ENCODE measurements around the gene DCP2. TPM values are rescaled to one million over a fixed set of nuclear protein-coding genes. Genes with fewer than 3 reads are reported as not detected.

The DCP2 gene
- polyA plus RNA-seq, 1 donor = 23.4 TPM

DNA sequence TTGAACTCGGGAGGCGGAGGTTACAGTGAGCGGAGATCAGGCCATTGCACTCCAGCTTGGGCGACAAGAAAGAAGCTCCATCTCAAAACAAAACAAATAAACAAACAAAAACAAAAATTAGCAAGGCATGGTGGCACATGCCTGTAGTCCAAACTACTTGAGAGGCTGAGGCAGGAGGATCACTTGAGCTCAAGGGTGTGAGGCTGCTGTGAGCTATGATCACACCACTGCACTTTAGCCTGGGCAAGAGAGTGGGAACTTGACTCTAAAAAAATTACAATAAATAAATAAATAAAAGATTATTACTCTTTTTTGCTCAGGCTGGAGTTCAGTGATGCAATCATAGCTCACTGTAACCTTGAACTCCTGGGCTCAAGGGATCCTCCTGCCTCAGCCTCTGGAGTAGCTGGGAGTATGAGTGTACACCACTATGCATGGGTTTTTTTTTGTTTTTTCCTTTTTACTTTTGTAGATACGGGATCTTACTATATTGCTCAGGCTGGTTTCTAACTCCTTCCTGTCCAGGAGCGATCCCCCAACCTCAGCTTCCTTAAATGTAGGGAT, 9.0 kb upstream of the DCP2 start:
- DNase-seq (ENCODE audit: low read depth) = no peak

DNA sequence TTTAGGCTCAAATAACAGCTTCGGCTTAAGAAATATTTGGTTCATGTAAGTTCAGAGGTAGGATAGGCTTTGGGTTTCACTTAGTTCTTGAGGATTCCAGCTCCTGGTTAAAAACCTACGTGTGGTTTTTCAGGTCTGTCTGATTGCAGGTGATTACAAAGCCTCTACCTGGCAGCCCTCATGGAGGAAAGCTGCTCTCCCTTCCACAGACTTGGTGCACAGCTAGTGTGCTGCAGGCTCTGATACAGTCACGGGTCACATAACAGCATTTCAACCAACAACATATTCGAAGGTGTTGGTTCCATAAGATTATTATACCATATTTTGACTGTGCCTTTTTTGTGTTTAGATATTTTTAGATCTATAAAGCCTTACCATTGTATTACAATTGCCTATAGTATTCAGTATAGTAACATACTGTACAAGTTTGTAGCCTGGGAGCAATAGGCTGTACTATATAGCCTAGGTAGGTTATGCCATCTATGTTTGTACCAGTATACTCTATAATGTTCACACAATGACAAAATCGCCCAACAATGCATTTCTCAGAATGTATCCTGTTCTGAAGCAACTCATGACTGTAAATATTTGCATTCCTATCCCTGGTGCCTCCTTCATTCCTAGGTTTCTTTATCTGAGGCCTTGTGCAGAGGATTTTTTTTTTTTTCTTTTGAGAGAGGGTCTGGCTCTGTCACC, 8.0 kb upstream of the DCP2 start:
- no peak for DNase-seq (ENCODE audit: low read depth)

DNA sequence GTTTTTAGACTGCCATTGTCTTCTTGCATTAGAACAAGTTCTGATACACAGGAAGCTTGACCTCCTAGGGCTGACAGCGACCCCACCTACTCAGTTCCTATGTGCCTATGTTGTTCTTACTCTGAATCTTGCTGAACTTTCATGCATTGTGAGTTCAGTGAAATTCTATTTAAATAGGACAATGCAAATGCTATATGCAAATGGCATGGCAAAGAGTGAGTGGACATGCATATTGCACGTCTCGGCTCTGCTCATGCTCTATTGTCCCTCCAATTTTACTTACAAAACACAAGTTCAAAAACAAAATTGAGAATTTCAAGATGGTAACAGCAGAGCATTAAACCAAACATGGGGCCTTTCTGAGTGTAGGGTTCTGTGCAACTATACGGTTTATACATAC, 5.3 kb upstream of the DCP2 start:
- DNase-seq (ENCODE audit: low read depth) = no peak

DNA sequence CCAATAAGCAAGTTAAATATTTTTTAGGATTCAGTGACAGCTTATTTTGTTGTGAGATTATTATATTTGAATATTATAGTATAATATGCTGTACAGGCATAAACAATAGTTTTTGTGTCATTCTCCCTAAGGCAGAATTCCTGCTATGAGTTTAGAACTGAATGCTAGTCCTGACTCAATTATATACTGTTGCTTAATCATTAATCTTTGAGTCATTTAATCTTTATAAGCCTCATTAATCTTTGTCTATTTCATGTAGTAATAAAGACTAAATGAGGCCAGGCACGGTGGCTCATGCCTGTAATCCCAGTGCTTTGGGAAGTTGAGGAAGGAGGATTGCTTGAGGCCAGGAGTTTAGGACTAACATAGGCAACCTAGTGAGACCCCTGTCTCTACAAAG, 3.6 kb upstream of the DCP2 start:
- DNase-seq (ENCODE audit: low read depth) = no peak

DNA sequence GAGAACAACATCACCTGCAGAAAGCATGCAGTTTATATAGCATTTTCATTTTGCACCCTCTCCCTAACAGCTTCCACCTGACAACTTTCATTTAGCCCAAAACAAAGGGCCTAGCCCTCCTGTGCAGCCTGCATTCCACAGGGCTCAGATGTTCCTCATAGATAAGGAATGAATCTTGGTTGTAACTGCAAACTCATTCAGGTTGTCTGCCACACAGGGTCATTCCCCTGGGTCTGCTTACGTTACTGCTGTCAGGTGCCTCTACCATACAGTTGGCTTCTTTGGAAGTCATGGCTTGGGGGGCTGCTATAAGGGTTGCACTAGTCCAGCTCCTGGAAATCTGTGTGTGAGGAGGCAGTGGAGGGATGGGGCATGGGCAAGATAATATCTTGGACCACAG, 2.7 kb upstream of the DCP2 start:
- no peak for DNase-seq (ENCODE audit: low read depth)

DNA sequence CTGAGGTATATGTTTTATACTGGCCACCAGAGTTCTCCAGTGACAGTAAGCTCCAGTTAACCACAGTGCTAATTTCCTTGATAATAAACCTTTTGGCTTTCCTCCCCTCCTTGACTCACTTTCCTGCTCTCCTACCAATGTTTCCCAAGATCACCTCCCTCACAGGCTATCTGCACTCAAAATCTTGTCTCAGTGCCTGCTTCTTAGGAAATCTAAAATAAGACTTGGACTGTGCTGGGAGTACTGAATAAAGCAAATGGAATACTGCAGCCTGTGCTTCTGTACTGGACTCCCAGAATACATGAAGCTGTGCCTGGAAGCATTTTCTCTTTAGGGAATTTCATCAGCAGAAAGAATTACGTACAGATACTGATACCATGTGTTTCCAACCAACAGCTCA, 1.7 kb upstream of the DCP2 start:
- DNase-seq (ENCODE audit: low read depth) = no peak

DNA sequence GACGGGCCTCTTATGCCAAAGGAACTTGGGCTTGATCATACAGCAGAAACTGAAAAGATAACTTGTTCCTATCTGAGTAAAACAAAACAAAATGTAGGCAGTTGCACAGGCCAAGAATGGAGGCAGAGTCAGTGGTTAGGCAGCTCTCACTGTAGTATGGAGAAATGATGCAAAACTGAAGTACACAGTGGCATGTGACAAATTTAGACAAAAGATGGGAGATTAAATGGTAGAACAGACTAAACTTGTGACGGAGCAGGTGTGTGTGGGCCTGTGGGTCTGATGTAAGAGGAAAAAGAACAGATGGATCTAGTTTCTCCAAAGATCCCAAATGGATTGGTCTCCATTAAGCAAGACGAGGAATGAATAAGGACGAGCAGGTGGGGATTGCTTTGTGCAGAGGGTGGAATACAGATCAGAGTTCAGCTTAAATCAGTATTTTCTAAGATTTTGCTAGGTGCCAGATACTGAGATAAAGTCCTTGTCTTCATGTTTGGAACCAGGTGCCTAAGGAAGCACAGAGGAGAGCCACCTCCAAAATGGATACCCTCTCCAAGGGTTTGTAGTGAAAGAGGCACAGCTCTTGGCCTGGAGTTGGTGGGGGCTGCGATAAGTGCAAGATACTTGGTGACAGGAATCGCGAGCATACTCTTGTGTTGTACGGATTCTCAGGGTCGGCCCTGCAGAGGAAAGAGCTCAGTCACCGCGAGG, 722 bp upstream of the DCP2 start:
- no peak for DNase-seq (ENCODE audit: low read depth)

DNA sequence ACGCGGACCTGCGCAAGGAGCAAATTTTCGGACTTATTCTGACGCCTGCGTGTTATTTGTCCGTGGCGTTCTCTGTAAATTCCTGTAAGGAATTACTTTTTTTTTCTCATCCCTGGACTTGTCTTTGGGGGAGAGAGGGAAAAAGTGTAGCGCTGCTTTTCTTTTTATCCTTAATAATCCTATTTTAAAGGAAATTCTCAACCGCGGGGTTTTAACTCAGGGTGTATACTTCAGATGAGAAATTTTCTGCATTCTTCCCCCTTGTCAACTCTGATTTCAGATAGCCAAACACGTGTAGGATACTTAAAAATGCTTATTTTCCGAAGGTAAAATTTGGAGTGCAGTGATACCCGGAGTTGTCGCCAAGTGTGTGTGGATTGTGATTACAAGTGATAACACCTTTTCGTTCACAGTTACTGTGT, 853 bp downstream of the DCP2 start:
- no peak for DNase-seq (ENCODE audit: low read depth)

DNA sequence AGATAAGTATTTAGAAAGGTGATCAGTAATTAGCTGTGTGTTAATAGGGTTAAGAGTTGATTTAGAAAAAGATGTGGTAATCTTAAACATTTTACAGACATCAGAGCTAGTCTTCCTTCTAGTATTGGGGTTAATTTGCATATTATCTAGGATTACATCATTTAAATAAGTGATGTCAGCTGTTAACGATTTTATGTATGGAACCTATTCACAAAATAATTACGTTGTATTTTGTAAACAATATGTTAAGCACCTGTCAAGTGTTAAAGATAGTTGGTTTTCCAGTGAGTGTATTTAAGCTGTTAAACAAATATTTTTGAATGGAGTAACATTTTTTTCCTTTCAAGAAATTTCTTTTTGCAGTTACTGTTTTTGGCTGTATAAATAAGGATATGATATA, 2.2 kb downstream of the DCP2 start:
- no peak for DNase-seq (ENCODE audit: low read depth)

DNA sequence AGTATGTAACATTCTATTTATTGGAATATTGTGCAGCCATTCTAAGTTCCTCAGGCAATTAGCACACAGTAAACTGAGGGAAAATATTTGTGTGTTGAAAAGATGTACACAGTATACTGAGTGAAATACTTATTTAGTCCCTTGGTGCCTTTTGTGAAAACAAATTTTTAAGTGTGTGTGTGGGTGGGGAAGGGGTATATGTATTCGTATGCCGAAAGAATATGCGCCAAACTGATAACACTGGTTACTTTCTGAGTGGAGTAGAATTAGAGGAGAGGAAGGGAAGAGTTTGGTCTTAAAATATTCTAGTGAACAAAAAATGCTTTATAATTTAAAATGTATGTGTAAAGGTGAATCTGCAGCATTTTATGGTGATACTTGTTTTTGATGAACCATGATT, 3.1 kb downstream of the DCP2 start:
- DNase-seq (ENCODE audit: low read depth) = no peak

DNA sequence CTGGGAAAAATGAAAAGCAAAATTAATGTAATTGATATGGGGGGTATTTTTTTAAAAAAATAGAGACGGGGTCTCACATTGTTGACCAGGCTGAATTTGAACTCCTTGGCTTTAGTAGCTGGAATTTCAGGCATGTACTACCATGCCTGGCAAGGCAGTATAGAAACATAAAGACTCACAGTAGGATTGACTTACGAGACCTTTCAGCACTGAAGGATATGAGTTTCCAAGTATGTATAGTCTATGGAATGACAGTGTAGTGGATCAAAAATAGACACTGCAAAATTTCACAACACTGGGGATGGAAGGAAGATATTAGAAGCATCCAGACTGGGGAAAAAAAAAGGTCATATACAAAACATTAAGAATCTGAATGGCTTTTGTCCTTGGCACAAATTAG, 6.8 kb downstream of the DCP2 start:
- no peak for DNase-seq (ENCODE audit: low read depth)

DNA sequence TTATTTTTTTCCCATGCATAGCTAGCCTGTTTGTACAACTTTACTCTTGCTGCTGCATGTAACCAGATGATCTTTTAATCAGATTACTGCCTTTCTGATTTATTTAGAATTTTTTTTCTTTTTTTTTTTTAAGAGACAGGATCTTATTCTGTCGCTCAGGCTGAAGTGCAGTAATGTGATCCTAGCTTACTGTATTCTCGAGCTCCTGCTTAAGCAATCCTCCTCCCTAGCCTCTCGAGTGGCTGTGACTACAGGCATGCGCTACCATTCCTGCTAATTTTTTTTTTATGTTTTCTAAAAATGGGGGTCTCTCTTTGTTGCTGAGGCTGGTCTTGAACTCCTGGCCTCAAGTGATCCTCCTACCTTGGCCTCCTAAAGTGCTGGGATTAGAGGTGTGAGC, 9.6 kb downstream of the DCP2 start:
- no peak for DNase-seq (ENCODE audit: low read depth)

DNA sequence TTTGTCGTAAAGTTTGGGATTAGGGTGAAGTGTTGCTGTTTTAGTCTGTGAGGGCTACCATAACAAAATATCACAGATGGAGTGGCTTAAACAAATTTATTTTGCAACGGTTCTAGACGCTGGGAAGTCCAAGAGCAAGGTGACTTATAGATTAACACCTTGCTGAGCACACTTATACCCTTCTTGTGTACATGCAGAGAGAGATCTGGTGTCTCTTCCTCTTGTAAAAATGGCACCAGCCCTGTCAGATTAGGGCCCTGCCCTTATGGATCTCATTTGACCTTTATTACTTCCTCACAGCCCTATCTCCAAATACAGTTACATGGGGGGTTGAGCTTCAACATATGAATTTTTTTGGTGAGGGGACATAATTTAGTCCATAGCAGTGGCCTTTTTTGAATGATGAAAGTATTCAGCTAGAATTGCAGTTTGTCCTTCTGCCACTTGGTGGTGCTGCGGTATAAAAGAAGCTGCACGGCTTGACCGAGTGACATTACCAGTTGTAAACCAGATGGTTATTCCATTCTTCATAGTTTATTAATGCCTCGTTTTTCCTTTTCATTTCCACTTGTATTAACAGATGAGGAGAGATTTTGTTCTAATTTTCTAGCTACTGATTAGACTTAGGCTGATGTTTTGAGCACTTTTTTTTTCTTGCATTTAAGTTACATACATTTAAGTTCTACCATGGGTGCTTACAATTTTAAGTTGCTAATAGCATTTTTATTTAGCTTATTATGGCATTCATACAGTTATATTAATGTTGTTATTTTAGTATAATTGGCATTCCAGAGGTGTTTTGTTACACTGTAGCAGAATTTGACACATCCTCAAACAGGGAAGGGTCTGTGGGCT, 19.4 kb downstream of the DCP2 start:
- DNase-seq (ENCODE audit: low read depth) = peak; percentile 39

DNA sequence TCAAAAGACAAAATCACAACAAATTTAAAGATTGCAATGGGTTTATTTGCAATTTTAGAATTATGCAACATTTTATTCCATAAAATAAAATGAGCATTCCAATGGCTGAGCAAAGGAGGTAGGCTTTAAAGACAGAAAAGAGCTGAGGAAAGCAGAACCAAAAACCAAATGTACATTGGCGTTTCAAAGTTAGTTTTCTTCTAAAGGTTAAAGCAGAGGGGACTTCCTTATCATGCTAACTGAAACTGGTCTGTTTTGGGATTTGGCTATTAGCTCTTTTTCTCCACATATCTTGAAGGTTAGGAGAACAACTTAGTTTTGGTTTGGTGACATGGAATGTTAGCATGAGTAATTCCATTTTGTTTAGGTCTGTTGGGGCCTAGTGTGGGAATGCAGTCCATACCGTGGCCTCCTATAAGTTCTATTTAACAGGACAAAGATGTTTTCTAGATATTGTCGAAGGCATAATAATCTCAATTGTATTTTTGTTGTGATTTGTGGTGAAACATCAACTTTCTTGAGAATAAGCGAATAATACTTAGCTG, 20.3 kb downstream of the DCP2 start:
- DNase-seq (ENCODE audit: low read depth) = no peak

DNA sequence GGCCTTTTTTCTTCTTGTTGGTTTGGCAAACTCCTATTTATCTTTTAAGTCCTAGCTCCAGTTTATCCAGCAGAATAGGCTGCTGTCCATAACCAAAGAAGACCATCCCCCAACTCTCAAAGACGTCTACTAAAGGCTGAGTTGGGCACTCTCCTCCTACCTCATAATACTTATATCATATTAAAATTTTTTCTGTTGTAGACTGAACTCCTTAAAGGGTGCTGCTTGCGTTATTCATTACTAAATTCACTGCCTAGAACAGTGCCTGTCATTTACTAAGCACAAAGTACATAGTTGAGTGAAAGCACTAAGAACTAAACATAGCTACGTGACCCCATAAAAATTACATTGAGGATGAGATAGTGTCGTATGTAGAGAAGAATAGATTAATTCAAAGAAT, 21.7 kb downstream of the DCP2 start:
- no peak for DNase-seq (ENCODE audit: low read depth)

DNA sequence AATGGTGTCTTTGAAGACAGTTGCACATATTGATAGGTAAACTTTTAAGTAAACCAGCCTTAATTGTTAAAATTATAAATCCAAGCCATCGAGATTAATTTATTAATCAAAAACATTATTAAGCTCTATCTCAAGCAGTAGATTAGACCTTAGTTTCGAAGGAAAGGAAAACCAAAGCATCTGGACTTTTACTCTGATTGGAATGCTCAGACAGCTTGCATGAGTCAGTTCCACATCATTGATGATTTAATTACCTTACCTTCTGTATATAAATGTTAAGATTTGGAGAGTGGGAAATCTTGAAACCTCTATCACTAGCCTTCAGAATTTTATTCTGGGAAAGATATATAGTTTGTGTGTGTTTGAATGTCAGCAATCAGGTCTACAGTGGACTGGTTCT, 23.9 kb downstream of the DCP2 start:
- no peak for DNase-seq (ENCODE audit: low read depth)

DNA sequence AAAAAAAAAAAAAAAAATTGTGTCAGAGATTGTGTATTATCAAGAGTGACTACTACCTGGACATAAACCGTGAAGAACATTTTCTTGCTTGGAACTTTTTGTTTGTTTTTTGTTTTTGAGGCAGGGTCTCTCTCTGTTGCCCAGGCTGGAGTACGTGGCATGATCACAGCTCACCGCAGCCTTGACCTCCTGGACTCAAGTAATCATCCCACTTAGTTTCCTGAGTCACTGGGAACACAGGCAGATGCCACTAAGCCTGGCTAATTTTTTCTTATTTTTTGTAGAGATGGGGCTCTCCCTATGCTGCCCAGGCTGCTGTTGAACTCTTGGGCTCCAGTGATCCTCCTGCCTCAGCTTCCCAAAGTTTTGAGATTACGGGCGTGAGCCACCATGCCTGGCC, 25.8 kb downstream of the DCP2 start:
- DNase-seq (ENCODE audit: low read depth) = no peak

DNA sequence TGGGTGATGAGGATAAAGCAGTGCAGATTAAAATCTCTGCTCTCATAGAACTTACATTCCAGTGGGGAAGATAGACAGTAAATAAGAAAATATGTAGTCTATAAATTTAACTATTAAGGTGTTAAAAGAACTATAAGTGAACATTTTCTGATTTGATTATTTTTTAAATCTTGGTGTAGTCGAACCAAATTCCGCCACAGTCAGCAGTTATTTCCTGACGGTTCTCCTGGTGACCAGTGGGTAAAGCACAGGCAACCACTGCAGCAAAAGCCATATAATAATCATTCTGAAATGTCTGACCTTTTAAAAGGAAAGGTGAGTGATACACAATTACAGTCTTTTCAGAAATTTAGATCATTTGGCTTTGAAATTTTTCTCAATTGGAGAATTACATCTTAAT, 27.2 kb downstream of the DCP2 start:
- no peak for DNase-seq (ENCODE audit: low read depth)

DNA sequence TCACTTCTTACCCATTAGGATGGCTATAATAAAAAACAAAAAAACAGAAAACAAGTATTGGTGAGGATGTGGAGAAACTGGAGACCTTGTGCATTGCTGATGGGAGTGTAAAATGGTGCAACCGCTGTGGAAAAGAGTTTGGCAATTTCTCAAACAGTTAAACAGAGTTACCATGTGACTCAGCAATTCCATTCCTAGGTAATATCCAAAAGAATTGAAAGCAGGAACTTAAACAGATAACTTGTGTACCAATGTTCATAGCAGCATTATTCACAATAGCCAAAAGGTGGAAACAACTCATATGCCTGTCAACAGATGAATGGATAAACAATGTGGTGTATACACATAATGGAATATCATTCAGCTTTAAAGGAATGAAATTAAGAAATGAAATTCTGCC, 28.9 kb downstream of the DCP2 start:
- DNase-seq (ENCODE audit: low read depth) = no peak

DNA sequence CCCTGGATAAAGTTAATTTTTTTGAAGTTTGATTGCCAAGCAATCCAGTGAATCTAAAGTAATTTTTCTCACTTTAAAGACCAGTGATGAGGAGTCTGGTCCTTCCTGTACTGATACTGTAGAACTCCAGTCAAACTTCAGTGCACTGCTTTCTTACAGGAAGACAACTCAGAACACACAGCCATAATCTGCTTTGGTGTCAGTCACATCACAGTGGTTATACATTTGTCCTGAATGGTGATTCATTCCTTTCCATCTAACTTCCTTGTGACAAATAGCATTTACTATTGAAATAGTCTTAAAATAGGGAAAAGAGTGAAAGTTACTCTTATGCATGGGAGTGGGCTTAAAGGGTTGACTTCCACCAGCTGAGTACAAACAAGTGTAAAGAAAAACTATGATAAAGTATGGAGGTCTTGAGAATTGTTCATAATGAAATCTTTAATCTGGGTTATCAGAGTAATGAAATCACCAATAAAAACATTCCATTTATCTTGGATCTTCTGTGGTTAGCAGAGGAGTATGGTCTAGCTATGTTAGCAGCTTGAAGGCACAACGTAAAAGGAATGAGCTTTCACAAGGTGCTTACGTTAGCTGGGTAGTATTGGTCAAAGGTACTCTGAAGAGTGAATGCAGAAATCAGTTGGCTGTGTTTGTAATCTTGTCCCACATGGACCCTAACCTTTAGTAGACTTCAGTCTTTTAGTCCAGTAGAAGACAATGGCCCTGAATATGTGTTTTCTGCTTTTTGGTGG, 41.5 kb downstream of the DCP2 start:
- DNase-seq (ENCODE audit: low read depth) = no peak
